IgD-negative memory B cell (primary cell): ENCODE data around the gene DNAAF2. TPM values are rescaled to one million over a fixed set of nuclear protein-coding genes. Genes with fewer than 3 reads are reported as not detected.
"Not testable (repeated sequence)": the region's sequence is repeated elsewhere in the genome, so short reads cannot be mapped to it uniquely, and the experiment has no call there.

Experiments
- H3K27ac Mint-ChIP-seq, 3 donors: one replicate each; pipeline ENCODE4 v1.8.0; 2020 to 2022; ENCODE audit warnings: mild to moderate bottlenecking in 3 of 3, mixed read lengths in 3 of 3, moderate library complexity in 1 of 3
- H3K27me3 Mint-ChIP-seq: one replicate; pipeline ENCODE4 v1.8.0; 2021; ENCODE audit warnings: mixed read lengths
- H3K36me3 Mint-ChIP-seq: one replicate; pipeline ENCODE4 v1.8.0; 2020; ENCODE audit warnings: mild to moderate bottlenecking, mixed read lengths
- H3K4me1 Mint-ChIP-seq, 3 donors: one replicate each; pipeline ENCODE4 v1.8.0; 2020 to 2022; ENCODE audit warnings: mixed read lengths in 3 of 3, mild to moderate bottlenecking in 1 of 3
- H3K4me3 Mint-ChIP-seq, 4 donors: one replicate each; pipeline ENCODE4 v1.8.0; 2020 to 2022; ENCODE audit warnings: mild to moderate bottlenecking in 4 of 4, mixed read lengths in 4 of 4, moderate library complexity in 3 of 4
- H3K9me3 Mint-ChIP-seq, 3 donors: one replicate each; pipeline ENCODE4 v1.8.0; 2020 to 2021; ENCODE audit warnings: mixed read lengths in 3 of 3, mild to moderate bottlenecking in 1 of 3
- polyA plus RNA-seq: library from polyadenylated mRNA; unstranded; fragments of 300-500 nt; fragmentation: Illumina TruSeq; gene quantifications from one replicate; pipeline ENCODE4 v1.2.3, GENCODE V29; 2021

The DNAAF2 gene
- polyA plus RNA-seq, 1 donor from 2014 or later: 33.4 TPM

- H3K4me3 Mint-ChIP-seq: no peak overlapping the region
- H3K36me3 Mint-ChIP-seq: no peaks in the 10 kb centered on the region
- H3K9me3 Mint-ChIP-seq: no peaks in the 10 kb centered on the region
- peaks cover 2 to 5% (median 4%) of the 10 kb centered on the region in 3 donors for H3K4me1 Mint-ChIP-seq
- H3K27me3 Mint-ChIP-seq: no peaks in the 10 kb centered on the region
- H3K27ac Mint-ChIP-seq: no peak overlapping the region
Observed at GRCh38 chr14:49612251-49612650, 22.8 kb downstream of the DNAAF2 start.

DNA sequence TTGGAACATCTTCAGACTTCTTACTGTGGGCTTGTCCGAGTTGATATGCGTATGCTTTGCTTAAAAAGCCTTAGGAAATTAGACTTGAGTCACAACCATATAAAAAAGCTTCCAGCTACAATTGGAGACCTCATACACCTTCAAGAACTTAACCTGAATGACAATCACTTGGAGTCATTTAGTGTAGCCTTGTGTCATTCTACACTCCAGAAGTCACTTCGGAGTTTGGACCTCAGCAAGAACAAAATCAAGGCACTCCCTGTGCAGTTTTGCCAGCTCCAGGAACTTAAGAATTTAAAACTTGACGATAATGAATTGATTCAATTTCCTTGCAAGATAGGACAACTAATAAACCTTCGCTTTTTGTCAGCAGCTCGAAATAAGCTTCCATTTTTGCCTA, 27.5 kb downstream of the DNAAF2 start:
- H3K4me1 Mint-ChIP-seq: peaks cover 0 to 3% (median 0%) of the 10 kb centered on the region in 3 donors
- H3K9me3 Mint-ChIP-seq: no peaks in the 10 kb centered on the region
- H3K27ac Mint-ChIP-seq: no peak overlapping the region
- H3K27me3 Mint-ChIP-seq: no peaks in the 10 kb centered on the region
- H3K4me3 Mint-ChIP-seq: no peak overlapping the region
- H3K36me3 Mint-ChIP-seq: peaks cover 3% of the 10 kb centered on the region

DNA sequence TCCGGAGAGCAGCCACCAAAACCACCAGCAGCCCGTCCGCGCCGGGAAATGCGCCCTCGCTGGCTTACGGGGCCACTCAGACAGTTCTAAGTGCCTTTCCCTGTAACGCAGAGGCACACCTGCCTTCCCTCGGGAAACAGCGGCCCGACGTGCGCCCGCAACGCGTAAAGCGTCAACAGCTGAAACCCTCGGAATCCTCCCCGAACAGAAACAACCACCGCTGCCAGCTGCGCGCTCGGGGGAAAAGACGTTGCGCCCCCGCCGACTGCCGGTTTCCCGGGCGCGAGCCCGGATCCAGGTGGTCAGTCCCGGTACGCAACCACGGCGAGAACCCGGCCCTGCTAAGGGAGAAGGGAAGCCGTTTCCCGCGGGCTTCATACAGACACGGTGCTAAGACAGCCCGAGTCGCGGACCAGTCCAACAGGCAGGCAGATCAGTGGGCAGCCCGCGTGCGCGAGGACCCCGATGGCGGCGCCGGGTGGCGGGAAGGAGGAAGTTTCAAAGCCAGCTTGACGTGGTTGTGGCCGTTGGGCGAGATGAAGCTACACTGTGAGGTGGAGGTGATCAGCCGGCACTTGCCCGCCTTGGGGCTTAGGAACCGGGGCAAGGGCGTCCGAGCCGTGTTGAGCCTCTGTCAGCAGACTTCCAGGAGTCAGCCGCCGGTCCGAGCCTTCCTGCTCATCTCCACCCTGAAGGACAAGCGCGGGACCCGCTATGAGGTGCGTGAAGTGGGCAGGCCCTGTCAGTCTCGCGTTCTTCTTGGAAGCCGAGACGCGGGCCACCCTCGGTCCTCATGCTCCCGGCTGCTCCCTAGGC, 36.4 kb downstream of the DNAAF2 start, which contains the start of gene LRR1:
Gene LRR1, plus strand, starts transcription at position 456 of the 816 bp plus-strand sequence. Its CDS starts 81 bp downstream, at position 537.
- H3K27me3 Mint-ChIP-seq: no peaks in the 10 kb centered on the region
- H3K4me1 Mint-ChIP-seq: peaks cover 28 to 50% (median 34%) of the 10 kb centered on the region in 3 donors
- peak within 1 kb of the TSS; percentile 96 to 99 (median 96) for H3K4me3 Mint-ChIP-seq
- H3K27ac Mint-ChIP-seq: peak within 1 kb of the TSS; percentile 96 to 100 (median 96)
- no peaks in the 10 kb centered on the region for H3K9me3 Mint-ChIP-seq
- no peaks in the 10 kb centered on the region for H3K36me3 Mint-ChIP-seq

DNA sequence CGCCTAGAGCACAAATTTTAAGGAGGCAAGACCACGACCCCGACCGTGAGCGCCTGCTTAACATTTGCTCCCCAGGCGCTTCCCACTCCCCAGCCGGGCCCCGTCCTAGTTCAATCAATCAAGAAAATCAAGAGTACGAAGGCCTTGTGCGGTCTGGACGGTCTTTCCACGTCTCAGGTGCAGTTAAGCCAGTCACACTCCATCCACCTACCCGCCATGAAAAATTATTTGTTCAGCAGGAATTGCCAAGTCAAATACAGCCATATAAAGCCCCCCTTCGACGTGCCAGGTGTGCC, 36.9 kb downstream of the DNAAF2 start:
- peaks cover 28 to 50% (median 35%) of the 10 kb centered on the region in 3 donors for H3K4me1 Mint-ChIP-seq
- H3K27ac Mint-ChIP-seq: peak overlapping the region; percentile 96 to 100 (median 96)
- no peaks in the 10 kb centered on the region for H3K9me3 Mint-ChIP-seq
- peak overlapping the region; percentile 96 to 99 (median 96) for H3K4me3 Mint-ChIP-seq
- no peaks in the 10 kb centered on the region for H3K36me3 Mint-ChIP-seq
- H3K27me3 Mint-ChIP-seq: no peaks in the 10 kb centered on the region

DNA sequence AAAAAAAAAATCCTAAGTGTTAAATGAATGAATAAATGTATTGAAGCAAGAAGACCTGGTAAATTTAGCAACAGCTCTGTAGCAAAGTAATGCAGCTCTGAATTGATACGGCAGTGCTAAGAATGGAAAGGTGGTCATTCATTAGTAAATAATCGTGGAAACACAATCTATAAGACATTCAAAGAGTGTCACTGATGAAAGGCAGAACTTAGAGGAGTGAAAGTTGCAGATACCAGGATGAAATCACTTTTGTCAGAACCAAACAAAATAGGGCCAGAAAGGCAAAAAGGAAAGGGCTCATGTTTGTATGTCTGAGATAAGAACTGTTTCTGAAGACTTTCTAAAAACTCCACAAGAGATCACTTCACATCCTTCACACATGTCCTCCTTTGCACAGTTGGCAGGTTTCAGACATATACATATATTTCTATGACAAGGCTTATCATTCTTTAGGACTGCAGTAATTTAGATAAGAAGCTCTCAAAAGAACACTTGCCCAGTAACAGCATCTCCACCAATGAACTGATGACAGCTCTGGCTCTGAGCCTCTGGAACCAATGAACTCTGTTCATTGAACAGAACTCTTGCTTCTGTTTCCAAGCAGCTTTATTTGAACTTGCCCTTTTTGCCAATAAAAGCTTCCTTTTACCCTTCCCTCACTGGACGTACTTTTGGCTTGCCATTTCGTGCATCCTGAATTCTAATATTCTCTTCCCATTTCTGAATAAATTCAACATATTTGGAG, 40.5 kb downstream of the DNAAF2 start:
- Mint-ChIP-seq H3K27ac (peak overlapping the region; percentile 94 to 96 (median 95)), H3K4me3 (peak overlapping the region; percentile 44 to 84 (median 60))

GRCh38 chr14:49593016-49593415, 42.0 kb downstream of the DNAAF2 start:
- H3K4me1 Mint-ChIP-seq: peaks cover 25 to 39% (median 34%) of the 10 kb centered on the region in 3 donors
- H3K27ac Mint-ChIP-seq: peak overlapping the region in 2 of 3 donors; percentile 94 to 96
- no peaks in the 10 kb centered on the region for H3K36me3 Mint-ChIP-seq
- H3K9me3 Mint-ChIP-seq: no peaks in the 10 kb centered on the region
- H3K27me3 Mint-ChIP-seq: no peaks in the 10 kb centered on the region
- peak overlapping the region; percentile 14 to 87 (median 66) for H3K4me3 Mint-ChIP-seq

More for the DNA sequence above, 40.5 kb downstream of the DNAAF2 start:
- Mint-ChIP-seq H3K36me3 (no peaks in the 10 kb centered on the region), H3K4me1 (peaks cover 25 to 52% (median 33%) of the 10 kb centered on the region in 3 donors), H3K27me3 (no peaks in the 10 kb centered on the region), H3K9me3 (no peaks in the 10 kb centered on the region)

- Mint-ChIP-seq H3K4me3 (peak overlapping the region in 1 of 4 donors; percentile 50), H3K4me1 (peaks cover 18 to 29% (median 26%) of the 10 kb centered on the region in 3 donors), H3K27me3 (no peaks in the 10 kb centered on the region), H3K36me3 (peaks cover 2% of the 10 kb centered on the region), H3K9me3 (peaks cover 0 to 3% (median 0%) of the 10 kb centered on the region in 3 donors), H3K27ac (peak overlapping the region in 2 of 3 donors; percentile 43 to 61)
Observed at GRCh38 chr14:49589387-49589786, 45.7 kb downstream of the DNAAF2 start.

- peak overlapping the region; percentile 98 to 100 (median 99) for H3K27ac Mint-ChIP-seq
- H3K9me3 Mint-ChIP-seq: peaks cover 0 to 3% (median 0%) of the 10 kb centered on the region in 3 donors
- no peaks in the 10 kb centered on the region for H3K27me3 Mint-ChIP-seq
- H3K4me1 Mint-ChIP-seq: peaks cover 29 to 35% (median 34%) of the 10 kb centered on the region in 3 donors
- H3K4me3 Mint-ChIP-seq: peak overlapping the region; percentile 95 to 99 (median 98)
- peaks cover 10% of the 10 kb centered on the region for H3K36me3 Mint-ChIP-seq
Observed at GRCh38 chr14:49586673-49587460, 48.2 kb downstream of the DNAAF2 start.

DNA sequence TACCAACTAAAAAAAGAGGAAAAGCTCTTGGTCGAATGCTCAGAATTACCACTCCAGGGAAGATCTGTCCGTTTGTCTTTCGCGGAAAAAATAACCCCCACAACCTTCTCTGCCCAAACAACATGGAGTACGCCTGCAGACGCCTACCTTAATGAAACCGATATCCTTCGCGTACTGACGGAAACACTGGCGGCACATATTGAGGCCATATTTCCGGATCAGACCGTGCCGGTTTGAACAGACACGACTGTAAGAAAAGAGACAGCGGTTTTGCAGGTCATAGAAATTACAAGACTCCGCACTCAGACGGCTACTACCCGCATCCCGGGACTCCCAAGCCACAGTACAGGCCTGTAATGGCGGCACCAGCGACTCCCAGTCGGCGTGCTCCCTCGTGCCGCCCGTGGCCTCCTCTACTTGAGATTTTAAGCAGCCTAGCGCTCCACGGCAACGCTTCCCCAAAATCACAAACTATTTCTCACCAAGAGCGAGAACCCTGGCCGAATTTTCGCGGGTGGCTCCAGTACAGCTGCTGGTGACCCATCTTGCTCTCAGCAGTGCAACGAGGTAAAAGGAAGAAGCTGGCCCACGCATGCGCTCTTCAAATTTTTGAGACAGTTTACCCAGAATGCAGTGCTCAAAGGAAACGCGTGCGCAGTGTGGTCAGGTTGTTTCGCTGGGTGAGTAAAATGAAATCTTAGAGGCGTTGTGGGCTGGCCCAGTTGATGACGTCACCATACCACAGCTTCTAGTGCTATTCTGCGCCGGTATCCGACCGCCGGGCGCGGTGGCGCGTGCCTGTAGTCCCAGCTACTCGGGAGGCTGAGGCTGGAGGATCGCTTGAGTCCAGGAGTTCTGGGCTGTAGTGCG, 49.0 kb downstream of the DNAAF2 start, which contains the start of gene RPS29:
Gene RPS29, minus strand, starts transcription at position 578 of the 870 bp plus-strand sequence. Its CDS starts 34 bp downstream, at position 544.
- peaks cover 0 to 3% (median 0%) of the 10 kb centered on the region in 3 donors for H3K9me3 Mint-ChIP-seq
- H3K4me3 Mint-ChIP-seq: peak within 1 kb of the TSS; percentile 95 to 99 (median 98)
- H3K27me3 Mint-ChIP-seq: no peaks in the 10 kb centered on the region
- peaks cover 34 to 38% (median 36%) of the 10 kb centered on the region in 3 donors for H3K4me1 Mint-ChIP-seq
- H3K27ac Mint-ChIP-seq: peak within 1 kb of the TSS; percentile 98 to 100 (median 99)
- H3K36me3 Mint-ChIP-seq: peaks cover 10% of the 10 kb centered on the region

DNA sequence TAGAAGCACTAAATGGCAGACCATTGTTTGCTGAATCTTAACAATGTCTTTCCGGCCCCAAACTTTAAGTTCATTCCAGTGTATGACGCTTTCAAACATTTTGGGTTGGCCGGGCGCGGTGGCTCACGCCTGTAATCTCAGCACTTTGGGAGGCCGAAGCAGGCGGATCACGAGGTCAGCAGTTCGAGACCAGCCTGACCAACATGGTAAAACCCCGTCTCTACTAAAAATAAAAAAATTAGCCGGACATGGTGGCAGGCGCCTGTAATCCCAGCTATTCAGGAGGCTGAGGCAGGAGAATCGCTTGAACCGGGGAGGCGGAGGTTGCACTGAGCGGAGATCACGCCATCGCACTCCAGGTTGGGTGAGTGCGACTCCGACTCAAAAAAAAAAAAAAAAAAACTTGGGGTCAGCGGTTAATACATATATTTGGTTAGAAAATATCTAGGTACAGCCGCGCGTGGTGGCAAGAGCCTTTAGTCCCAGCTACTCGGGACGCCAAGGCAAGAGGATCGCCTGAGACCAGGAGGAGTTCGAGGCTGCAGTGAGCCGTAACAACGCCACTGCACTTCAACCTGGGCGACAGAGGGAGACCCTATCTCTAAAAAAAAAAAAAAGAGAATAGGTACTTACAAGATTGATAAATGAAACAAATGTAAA, 49.9 kb downstream of the DNAAF2 start:
- not testable (repeated sequence) for H3K27me3 Mint-ChIP-seq, H3K9me3 Mint-ChIP-seq
- H3K27ac Mint-ChIP-seq: peak overlapping the region; percentile 98 to 100 (median 99)
- H3K4me1 Mint-ChIP-seq: peaks cover 36 to 39% (median 38%) of the 10 kb centered on the region in 3 donors
- H3K36me3 Mint-ChIP-seq: peaks cover 11% of the 10 kb centered on the region
- H3K4me3 Mint-ChIP-seq: peak overlapping the region; percentile 95 to 99 (median 98)

DNA sequence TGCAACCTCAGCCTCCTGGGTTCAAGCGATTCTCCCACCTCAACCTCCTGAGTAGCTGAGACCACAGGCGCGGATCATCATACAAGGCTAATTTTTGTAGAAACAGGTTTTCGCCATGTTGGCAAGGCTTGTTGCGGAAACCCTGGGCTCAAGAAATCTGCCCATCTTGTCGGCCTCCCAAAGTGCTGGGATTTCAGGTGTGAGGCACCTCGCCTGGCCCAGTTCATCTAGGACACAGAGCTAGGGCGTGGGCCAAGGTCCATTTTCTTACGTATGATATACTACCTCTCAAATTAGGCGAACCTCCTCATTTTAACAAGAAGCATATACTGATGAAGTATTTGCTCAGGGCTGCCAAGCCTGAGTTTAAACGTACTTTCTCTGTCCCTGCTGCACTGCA, 51.0 kb downstream of the DNAAF2 start:
- peaks cover 16% of the 10 kb centered on the region for H3K36me3 Mint-ChIP-seq
- peaks cover 0 to 3% (median 0%) of the 10 kb centered on the region in 3 donors for H3K9me3 Mint-ChIP-seq
- H3K4me3 Mint-ChIP-seq: peak overlapping the region; percentile 95 to 99 (median 98)
- H3K27me3 Mint-ChIP-seq: no peaks in the 10 kb centered on the region
- peak overlapping the region; percentile 98 to 100 (median 99) for H3K27ac Mint-ChIP-seq
- H3K4me1 Mint-ChIP-seq: peaks cover 34 to 41% (median 37%) of the 10 kb centered on the region in 3 donors

GRCh38 chr14:49583629-49584028, 51.4 kb downstream of the DNAAF2 start:
- Mint-ChIP-seq H3K27ac (peak overlapping the region; percentile 98 to 100 (median 99)), H3K4me3 (peak overlapping the region; percentile 95 to 99 (median 98)), H3K27me3 (no peaks in the 10 kb centered on the region), H3K36me3 (peaks cover 16% of the 10 kb centered on the region), H3K4me1 (peaks cover 34 to 41% (median 37%) of the 10 kb centered on the region in 3 donors), H3K9me3 (peaks cover 0 to 3% (median 0%) of the 10 kb centered on the region in 3 donors)
